ENCODE measurements around the gene CDC45.

CDC45 gene

GRCh38 chr22:19556963-19557545, 77.3 kb downstream of the CDC45 start:
- 94% methylated on average over 10 of the region's 10 CpGs for WGBS

DNA sequence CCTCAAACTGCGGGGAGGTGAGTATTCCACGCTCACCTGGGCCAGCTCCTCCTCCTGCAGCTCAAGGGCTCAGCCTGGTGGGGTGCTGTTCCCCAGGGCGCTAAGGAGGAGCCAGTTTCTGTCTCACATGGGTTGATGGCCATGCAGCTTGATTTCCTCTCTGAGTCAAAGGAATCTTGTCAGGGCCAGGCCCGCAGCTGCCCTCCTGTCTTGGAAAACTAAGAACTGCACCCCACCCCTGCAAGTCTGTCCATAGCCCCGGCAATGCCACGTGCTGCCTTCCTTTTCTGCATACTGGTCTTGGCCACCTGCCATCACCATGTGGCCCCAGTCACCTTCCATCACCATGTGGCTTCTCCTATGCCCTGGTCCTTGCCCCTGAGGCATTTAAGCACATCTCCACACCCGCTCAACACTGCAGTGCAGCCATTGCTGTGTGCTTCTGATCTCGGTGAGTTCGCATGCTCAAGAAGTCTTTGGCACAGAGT, 79.6 kb downstream of the CDC45 start:
- no peak overlapping the region for H3K9ac ChIP-seq (ENCODE audit: low read depth, low read length)
- no peaks in the 10 kb centered on the region for H3K9me3 ChIP-seq (ENCODE audit: insufficient read depth, low read depth, low read length)
- H3K4me3 ChIP-seq (ENCODE audit: low read length), result no peak overlapping the region
- no peak overlapping the region for H3K27ac ChIP-seq (ENCODE audit: low read depth, low read length)
- H3K27me3 ChIP-seq (ENCODE audit: insufficient read depth, low read length), result no peaks in the 10 kb centered on the region
- WGBS, result 86% methylated on average over 9 of the region's 9 CpGs
- no peaks in the 10 kb centered on the region for H3K36me3 ChIP-seq (ENCODE audit: insufficient read depth, low read length)
- H3K4me1 ChIP-seq (ENCODE audit: insufficient read depth, low read length), result peaks cover 8% of the 10 kb centered on the region

More at GRCh38 chr22:19556963-19557545, 77.3 kb downstream of the CDC45 start:
- Histone ChIP-seq H3K27me3 (ENCODE audit: insufficient read depth, low read length) (no peaks in the 10 kb centered on the region), H3K4me3 (ENCODE audit: low read length) (no peak overlapping the region), H3K4me1 (ENCODE audit: insufficient read depth, low read length) (peaks cover 10% of the 10 kb centered on the region), H3K36me3 (ENCODE audit: insufficient read depth, low read length) (no peaks in the 10 kb centered on the region), H3K9ac (ENCODE audit: low read depth, low read length) (no peak overlapping the region), H3K27ac (ENCODE audit: low read depth, low read length) (no peak overlapping the region), H3K9me3 (ENCODE audit: insufficient read depth, low read depth, low read length) (no peaks in the 10 kb centered on the region)

GRCh38 chr22:19559956-19560355, 80.2 kb downstream of the CDC45 start:
- Histone ChIP-seq H3K27me3 (ENCODE audit: insufficient read depth, low read length) (no peaks in the 10 kb centered on the region), H3K4me1 (ENCODE audit: insufficient read depth, low read length) (peaks cover 2% of the 10 kb centered on the region), H3K27ac (ENCODE audit: low read depth, low read length) (no peak overlapping the region), H3K9me3 (ENCODE audit: insufficient read depth, low read depth, low read length) (no peaks in the 10 kb centered on the region), H3K4me3 (ENCODE audit: low read length) (no peak overlapping the region), H3K9ac (ENCODE audit: low read depth, low read length) (no peak overlapping the region), H3K36me3 (ENCODE audit: insufficient read depth, low read length) (no peaks in the 10 kb centered on the region)
- WGBS, result 96% methylated on average over 2 of the region's 2 CpGs

GRCh38 chr22:19565382-19566278, 85.9 kb downstream of the CDC45 start:
- Histone ChIP-seq H3K36me3 (ENCODE audit: insufficient read depth, low read length) (no peaks in the 10 kb centered on the region), H3K27ac (ENCODE audit: low read depth, low read length) (no peak overlapping the region), H3K27me3 (ENCODE audit: insufficient read depth, low read length) (no peaks in the 10 kb centered on the region), H3K4me3 (ENCODE audit: low read length) (no peak overlapping the region), H3K9ac (ENCODE audit: low read depth, low read length) (no peak overlapping the region), H3K9me3 (ENCODE audit: insufficient read depth, low read depth, low read length) (no peaks in the 10 kb centered on the region), H3K4me1 (ENCODE audit: insufficient read depth, low read length) (no peaks in the 10 kb centered on the region)
- 95% methylated on average over 8 of the region's 11 CpGs for WGBS

DNA sequence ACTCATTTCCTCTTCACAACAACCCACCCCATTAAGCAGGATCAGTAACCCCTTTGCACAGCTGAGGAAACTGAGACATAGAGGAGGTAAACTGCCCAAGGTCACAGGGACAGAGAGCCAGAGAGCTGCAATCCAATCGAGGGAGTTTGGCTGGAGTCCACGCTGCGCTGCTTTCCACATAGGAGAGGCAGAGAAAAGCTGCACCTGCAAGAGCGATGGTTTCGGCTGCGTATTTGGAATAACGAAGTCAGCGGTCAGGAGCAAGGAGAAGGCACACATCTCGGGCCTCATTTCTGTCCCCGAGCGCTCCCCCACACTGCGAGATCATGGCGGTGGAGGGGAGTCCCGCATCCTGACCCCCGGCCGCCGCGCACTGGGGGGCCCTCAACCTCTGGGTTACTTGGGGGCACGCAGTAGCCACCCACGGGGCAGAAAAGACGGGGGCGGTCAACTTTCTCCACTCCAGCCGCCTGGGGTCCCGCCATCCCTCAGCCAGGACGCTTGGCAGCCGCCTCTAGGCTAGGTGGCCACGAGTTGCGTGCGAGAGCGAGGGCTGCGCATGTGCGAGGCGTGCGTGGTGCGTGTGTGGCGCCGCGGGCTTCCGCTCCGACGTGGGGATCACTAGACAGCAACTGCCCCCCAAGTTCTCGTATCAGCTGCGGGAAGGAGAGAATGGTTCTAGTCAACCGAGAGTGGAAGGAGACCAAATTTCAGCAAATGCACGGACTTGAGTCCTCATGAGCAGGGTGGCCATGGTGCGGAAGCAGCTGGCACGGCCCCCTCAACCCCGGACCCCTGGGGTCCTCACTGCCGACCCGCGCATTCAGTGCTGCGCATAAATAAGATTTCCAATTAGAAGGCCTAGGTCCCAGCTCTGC, 86.8 kb downstream of the CDC45 start:
- Histone ChIP-seq H3K27me3 (ENCODE audit: insufficient read depth, low read length) (no peaks in the 10 kb centered on the region), H3K4me3 (ENCODE audit: low read length) (no peak overlapping the region), H3K36me3 (ENCODE audit: insufficient read depth, low read length) (no peaks in the 10 kb centered on the region), H3K27ac (ENCODE audit: low read depth, low read length) (no peak overlapping the region), H3K9me3 (ENCODE audit: insufficient read depth, low read depth, low read length) (no peaks in the 10 kb centered on the region), H3K9ac (ENCODE audit: low read depth, low read length) (no peak overlapping the region), H3K4me1 (ENCODE audit: insufficient read depth, low read length) (no peaks in the 10 kb centered on the region)
- 95% methylated on average over 52 of the region's 52 CpGs for WGBS

DNA sequence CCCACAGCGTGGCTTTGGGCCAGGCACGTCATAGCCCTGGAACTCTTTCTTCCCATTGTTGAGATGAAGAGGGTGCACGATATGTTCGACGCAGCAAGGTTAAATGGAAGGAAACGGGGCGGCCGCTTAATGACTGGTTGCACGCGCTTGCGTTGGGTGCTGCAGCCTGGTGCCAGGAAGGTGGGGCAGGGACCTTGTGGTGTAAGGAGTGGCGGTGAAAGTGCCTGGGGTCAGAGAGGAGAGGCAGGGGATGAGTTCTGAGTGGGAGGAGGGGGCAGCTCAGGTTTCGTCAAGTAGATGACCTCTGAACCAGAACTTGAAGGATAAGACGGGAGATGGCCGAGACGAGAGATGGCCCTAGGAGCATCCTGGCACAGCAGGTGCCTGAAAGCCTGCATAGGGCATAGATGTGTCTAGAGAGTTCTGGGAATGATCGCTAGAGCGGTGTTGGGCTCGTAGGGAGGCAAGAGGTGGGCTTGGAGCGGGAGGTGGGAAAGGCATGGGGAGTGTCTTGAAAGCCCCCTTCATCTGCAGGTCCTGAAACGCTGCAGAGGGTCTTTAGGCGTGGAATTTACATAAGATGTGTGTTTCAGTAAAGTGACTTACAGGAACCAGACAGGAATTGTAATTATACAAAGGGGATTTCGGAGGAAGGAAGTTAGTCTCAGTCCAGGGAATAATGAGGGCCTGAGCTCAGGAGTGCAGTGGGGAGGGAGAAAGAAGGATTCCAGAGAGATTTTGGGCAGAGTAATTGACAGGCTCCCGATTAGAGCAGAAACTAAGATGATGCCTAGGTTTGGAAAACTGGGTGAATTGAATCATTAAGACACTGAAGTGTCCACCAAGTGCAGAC, 87.7 kb downstream of the CDC45 start:
- no peaks in the 10 kb centered on the region for H3K36me3 ChIP-seq (ENCODE audit: insufficient read depth, low read length)
- H3K9me3 ChIP-seq (ENCODE audit: insufficient read depth, low read depth, low read length), result no peaks in the 10 kb centered on the region
- 90% methylated on average over 24 of the region's 24 CpGs for WGBS
- H3K4me3 ChIP-seq (ENCODE audit: low read length), result no peak overlapping the region
- H3K27me3 ChIP-seq (ENCODE audit: insufficient read depth, low read length), result no peaks in the 10 kb centered on the region
- H3K9ac ChIP-seq (ENCODE audit: low read depth, low read length), result no peak overlapping the region
- no peak overlapping the region for H3K27ac ChIP-seq (ENCODE audit: low read depth, low read length)
- no peaks in the 10 kb centered on the region for H3K4me1 ChIP-seq (ENCODE audit: insufficient read depth, low read length)

DNA sequence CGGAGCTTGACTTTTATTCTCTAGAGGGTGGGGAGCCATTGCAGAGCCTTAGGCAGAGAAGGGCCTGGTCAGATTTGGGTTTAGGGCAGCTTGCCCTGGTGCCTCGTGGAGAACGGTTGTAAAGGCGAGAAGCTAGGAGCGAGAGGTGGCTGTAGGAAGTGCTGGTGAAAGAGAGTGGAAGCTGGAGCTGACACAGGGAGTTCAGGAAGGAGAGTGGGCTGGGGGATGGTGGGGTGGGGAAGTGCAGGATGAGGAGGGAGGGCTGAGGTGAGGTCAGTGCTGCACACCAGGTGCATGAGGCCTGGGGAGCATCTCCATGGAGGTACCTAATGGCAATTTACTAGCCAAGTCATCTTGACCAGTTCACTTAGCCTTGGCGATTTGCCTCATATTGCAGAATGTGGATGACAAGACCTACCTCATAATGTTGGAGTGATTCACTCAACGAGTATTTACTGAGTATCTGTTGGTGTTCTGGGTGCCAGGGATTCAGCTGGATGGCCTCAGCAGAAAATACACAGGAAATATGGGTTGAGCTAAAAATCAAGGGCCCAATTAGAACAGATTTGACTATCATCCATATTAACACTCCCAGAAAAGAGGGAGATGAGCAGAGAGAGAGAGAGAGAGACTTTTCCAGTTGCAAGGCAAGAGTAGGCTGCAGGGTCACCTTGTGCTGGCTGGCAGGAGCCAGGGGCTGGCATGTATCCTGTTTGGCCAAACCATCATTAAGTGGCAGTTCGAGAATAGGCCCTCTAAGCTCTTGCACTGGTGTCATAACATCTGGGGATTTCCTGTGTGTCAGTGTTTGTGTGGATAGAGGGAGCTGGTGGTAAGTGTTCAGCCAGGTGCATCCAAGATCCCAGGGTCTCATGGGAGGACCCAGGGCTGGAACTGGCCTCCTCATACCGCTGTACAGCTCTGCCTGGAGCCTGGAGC, 88.9 kb downstream of the CDC45 start:
- Histone ChIP-seq H3K4me3 (ENCODE audit: low read length) (no peak overlapping the region), H3K27me3 (ENCODE audit: insufficient read depth, low read length) (no peaks in the 10 kb centered on the region), H3K36me3 (ENCODE audit: insufficient read depth, low read length) (no peaks in the 10 kb centered on the region), H3K9me3 (ENCODE audit: insufficient read depth, low read depth, low read length) (no peaks in the 10 kb centered on the region), H3K27ac (ENCODE audit: low read depth, low read length) (no peak overlapping the region), H3K4me1 (ENCODE audit: insufficient read depth, low read length) (no peaks in the 10 kb centered on the region), H3K9ac (ENCODE audit: low read depth, low read length) (no peak overlapping the region)
- 90% methylated on average over 9 of the region's 9 CpGs for WGBS

GRCh38 chr22:19569276-19569640, 89.5 kb downstream of the CDC45 start:
- no peaks in the 10 kb centered on the region for H3K27me3 ChIP-seq (ENCODE audit: insufficient read depth, low read length)
- no peaks in the 10 kb centered on the region for H3K36me3 ChIP-seq (ENCODE audit: insufficient read depth, low read length)
- H3K9ac ChIP-seq (ENCODE audit: low read depth, low read length), result no peak overlapping the region
- no peak overlapping the region for H3K4me3 ChIP-seq (ENCODE audit: low read length)
- 100% methylated on average over 1 of the region's 1 CpG for WGBS
- no peaks in the 10 kb centered on the region for H3K9me3 ChIP-seq (ENCODE audit: insufficient read depth, low read depth, low read length)
- H3K4me1 ChIP-seq (ENCODE audit: insufficient read depth, low read length), result no peaks in the 10 kb centered on the region
- H3K27ac ChIP-seq (ENCODE audit: low read depth, low read length), result no peak overlapping the region

DNA sequence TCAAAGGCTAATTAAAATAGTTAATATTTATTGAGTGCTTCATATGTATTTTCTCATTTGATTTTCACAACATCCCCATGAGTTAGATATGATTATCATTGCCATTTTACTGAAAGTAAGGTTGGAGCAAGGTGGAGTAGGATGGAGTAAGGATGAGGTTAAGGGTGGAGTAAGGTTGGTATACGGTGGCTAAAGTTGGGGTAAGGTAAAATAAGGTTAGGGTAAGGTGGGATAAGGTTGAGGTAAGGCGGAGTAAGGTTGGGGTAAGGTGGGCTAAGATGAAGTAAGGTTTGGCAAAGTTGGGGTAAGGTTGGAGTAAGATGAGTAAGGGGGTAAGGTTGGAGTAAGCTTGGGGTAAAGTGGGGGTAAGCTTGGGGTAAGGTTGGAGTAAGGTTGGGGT, 90.3 kb downstream of the CDC45 start:
- Histone ChIP-seq H3K27ac (ENCODE audit: low read depth, low read length) (no peak overlapping the region), H3K36me3 (ENCODE audit: insufficient read depth, low read length) (no peaks in the 10 kb centered on the region), H3K4me3 (ENCODE audit: low read length) (no peak overlapping the region), H3K4me1 (ENCODE audit: insufficient read depth, low read length) (no peaks in the 10 kb centered on the region), H3K27me3 (ENCODE audit: insufficient read depth, low read length) (no peaks in the 10 kb centered on the region), H3K9me3 (ENCODE audit: insufficient read depth, low read depth, low read length) (no peaks in the 10 kb centered on the region), H3K9ac (ENCODE audit: low read depth, low read length) (no peak overlapping the region)
- 93% methylated on average over 2 of the region's 2 CpGs for WGBS
